GM18502 (cell line): ENCODE results near the gene ATG16L1.

Source experiments
- ATAC-seq: cut with Tn5 transposase; IDR thresholded peaks from one replicate; pipeline ENCODE4 v1.9.1; 2021; ENCODE audit warnings: mild to moderate bottlenecking; ENCODE audit not compliant: unreplicated experiment, poor library complexity

ATG16L1 gene

DNA sequence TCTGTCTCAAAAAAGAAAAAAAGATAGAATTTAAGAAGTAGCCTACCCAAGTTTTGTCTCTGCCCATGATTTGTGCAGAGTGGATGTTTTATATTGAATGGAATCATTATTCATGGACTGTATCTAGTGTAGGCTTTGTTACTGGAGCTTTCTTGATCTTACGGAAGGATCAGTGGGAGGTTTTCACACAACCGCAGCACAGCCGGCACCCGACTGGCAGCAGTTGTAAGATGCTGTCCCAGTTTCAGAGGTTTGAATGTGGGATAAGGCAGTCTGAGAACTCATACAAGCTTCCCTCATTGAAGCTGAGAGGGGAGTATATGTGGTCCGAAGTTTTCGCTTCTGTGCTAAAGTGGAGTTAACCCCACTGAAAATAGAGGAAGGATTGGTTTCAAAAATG lies 36.4 kb downstream of the ATG16L1 start:
- no peak for ATAC-seq

DNA sequence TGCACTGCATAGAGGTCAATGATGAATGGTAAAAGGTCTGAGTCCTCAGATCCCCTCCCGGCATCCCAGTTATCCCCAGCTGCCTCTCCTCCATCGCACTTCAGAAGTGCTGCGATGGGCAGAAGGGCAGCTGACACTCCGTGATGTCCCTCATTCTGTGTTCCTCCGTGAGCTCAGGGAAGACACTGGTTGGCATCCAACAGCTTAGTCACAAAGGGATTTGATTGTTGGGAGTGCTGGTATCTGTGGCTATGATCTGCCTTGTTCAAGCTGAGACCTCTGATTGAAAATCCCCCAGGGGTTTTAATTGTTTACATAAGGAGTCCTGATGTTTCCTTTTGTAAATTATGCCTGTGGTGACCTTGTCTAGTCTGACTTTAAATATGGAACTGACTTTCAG lies 37.2 kb downstream of the ATG16L1 start:
- no peak for ATAC-seq

DNA sequence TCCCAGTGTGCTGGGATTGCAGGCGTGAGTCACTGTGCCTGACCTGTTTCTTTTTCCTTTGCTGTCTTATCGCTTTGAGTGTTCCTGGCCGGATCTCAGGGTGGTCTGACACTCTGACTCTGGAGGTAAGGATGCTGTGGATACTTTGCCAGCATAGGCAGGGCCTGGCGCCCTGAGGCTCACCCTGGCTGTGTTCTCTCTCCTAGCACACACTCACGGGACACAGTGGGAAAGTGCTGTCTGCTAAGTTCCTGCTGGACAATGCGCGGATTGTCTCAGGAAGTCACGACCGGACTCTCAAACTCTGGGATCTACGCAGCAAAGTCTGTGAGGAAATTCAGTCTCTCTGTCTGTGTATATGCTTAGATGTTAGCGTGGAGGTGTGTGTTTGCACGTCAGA lies 38.2 kb downstream of the ATG16L1 start:
- no peak for ATAC-seq

DNA sequence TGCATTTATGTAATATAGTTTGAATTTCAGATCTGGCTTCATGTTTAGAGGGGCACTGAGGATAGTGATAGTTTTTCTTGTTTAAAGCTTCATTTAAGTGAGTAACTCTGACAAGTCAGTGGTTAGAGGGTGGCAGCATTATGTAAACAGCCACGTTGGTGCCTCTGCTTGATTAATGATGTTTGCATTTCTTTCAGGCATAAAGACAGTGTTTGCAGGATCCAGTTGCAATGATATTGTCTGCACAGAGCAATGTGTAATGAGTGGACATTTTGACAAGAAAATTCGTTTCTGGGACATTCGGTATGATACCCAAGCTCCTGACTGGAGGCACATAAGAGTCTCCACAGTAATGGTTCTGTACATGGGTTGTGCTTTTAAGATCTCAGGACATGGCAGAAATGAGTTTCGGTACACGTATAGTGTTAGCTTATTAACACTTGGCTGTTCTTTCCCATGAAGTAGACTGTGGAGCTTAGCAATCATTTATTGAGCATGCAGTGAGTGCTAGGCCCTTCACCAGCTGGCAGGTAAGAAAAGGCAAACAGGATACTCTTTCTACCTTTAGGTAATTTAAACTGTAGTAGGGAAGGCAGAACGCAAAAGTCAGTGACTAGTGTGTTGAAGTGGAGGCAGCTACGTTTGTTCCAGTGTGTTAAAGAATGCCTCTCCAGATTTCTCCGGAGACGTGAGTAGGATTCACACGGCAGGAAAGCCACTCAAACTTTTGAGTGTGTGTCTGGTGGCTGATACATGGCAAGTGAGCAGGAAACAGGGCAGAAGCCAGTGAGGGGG lies 38.8 kb downstream of the ATG16L1 start:
- ATAC-seq = no peak

DNA sequence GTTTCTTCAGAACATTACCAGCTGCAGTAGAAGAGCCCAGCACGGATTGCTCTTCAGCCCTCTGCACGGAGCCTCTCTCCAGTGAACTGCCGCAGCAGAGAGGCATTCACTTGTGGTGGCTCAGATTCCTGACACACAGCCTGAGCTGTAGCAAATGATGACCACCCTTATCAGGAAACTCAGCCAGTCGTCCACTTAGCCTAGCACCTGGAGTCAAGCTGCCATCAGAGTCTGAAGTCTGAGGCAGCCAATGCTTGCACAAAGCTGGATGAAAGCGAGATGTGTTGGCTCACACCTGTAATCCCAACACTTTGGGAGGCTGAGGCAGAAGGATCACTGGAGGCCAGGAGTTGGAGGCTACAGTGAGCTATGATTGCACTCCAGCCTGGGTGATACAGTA lies 44.4 kb downstream of the ATG16L1 start:
- ATAC-seq = no peak

DNA sequence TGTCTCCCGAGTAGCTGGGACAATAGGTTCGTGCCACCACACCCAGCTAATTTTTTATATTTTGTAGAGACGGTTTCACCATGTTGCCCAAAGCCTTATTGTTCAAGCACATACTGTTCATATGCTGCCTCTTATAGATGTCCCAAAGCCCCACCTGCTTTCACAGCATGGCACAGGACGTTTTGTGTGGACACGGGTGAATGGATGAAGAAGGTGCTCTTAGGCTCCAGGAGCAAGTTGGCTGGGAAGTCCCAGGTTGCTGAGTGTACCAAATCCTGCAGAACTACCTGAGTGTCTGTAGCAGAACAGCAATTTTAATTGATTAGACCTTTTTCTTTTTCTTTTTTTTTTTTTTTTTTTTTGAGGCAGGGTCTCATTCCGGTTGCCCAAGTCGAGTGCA lies 45.6 kb downstream of the ATG16L1 start:
- no peak for ATAC-seq

DNA sequence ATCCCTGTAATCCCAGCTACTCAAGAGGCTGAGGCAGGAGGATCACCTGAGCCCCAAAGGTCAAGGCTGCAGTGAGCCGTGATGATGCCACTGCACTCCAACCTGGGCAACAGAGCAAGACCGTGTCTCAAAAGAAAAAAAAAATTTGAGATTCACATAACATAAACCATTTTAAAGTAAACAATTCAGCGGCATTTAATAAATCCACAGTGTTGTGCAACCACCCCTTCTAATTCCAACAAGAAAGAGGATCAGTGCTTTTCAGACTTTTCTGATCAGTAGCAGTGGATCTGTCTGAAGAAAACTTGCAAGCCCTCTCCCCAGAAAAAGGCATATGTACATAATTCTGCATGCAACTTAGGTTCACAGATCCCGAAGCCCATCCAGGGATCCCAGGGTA lies 48.9 kb downstream of the ATG16L1 start:
- ATAC-seq = no peak

DNA sequence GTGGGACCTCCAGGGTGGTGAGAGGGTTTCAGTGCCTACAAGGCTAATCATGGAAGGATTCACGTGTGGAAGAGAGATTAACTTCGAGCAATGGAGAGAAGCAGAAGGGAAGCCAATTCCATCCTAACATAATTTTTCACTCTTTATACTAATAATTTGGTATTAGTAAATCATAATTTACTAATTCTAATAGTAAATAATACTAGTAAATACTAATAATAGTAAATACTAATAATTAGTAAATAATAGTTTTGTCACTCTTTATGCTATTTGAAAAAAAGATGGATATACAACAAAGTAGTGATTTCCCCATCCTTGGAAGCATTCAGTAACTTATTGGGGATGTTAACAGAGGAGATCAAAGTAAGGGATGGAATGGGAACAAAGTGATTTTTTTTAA lies 49.8 kb downstream of the ATG16L1 start:
- ATAC-seq = no peak

DNA sequence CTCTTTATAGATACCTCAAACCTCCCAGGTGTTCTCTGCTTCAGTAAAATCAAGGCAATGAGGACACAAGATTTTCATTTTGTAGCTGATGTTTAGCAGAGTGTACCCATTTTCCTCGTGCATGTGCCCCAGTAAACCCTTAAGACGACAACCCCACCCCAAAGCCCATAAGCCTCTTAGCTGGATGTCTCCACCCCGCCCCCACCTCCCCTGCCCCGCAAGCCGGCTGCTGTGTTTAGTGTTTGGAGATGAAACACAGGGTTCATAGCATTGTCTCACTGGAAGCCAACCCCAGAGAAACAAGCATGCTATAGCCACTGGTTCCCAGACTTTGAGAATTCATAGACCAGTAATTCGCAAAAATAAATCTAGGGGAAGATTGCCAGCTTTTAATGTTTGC lies 50.3 kb downstream of the ATG16L1 start:
- no peak for ATAC-seq

DNA sequence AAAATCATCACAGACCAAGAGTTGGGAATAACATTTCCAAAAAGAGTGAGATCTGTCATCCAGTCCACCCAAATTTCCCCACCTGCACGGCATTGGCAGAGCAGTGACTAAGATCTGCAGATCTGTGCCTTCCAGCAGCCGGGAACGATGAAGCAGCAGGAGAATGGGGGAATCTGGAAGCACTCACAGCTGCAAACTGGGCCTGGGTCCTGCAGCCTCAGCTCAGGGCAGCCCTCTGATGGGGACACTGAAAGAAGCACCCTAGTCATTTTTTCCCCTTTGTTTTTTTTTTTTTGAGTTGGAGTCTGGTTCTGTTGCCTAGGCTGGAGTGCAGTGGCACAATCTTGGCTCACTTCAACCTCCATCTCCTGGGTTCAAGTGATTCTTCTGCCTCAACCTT lies 51.8 kb downstream of the ATG16L1 start:
- ATAC-seq = no peak

DNA sequence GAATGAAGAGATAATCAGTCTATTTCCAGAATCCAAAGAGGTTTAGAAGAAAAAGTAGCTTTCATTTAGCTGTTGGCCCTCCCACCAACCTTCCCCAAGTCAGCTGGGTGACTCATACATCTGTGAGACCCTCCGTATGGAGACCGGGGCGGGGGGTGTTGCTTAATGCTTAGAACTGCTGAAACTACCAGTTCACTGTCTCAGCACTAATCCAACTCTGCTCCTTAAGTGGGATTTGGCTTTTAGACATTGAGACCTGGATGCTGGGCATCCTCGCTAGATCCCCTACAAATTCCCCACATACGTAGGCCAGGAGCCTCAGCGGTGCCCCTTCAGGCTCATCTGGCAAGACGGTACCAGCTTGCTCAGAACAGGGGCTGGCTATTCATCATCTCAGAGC lies 56.1 kb downstream of the ATG16L1 start, which contains the start of gene SAG:
SAG (plus strand) TSS at position 252 of the 400 bp plus-strand sequence. CDS start 1,374 bp downstream, outside the sequence.
- no peak for ATAC-seq

DNA sequence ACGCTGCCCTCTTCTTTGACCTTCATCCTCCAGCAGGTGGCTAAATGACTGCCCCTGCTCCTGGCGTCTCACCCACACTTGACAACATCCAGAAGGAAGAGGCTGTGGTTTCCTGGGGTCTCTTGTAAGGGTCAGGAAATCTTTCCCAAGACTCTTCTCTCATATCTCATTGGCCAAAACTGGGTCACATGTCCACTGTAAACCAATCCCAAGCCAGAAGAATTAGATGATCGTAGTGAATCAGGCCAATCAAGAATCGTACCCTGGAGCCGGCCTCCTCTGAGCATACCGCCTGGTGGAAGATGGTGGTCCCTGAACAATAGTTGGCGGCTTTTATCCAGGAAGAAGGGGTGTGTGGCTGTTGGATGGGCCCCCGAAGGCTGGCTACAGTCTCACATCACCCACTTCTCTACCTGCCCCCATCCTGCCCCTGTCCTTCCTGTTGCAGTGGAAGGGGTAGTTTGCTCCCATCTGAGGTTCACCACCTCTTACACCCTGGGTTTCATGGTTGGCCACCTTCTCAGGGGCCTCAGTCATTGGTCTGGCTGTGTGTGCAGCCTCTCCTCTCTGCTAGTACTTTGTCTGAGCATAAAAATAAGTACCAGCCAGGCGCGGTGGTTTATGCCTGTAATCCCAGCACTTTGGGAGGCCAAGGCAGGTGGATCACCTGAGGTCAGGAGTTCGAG lies 59.9 kb downstream of the ATG16L1 start:
- no peak for ATAC-seq

DNA sequence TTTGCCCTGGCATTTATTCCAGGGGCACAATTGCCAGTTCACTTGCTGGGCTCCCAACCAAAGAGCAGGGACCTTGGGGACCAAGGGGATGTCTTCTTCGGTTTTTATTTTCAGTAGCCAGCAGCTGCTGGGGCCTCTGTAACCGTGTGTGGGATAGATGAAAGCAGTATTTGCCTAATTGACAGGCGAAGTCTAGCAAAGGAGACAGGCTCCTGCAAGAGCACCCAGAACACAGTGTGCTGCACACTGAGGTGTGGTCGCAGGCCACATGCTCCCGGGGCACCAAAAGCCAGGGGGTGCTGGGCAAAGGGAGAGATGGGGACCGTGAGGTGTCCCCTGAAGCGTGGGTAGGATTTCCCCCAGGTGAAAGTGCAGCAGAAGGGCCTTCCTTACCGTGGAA lies 61.4 kb downstream of the ATG16L1 start:
- no peak for ATAC-seq

DNA sequence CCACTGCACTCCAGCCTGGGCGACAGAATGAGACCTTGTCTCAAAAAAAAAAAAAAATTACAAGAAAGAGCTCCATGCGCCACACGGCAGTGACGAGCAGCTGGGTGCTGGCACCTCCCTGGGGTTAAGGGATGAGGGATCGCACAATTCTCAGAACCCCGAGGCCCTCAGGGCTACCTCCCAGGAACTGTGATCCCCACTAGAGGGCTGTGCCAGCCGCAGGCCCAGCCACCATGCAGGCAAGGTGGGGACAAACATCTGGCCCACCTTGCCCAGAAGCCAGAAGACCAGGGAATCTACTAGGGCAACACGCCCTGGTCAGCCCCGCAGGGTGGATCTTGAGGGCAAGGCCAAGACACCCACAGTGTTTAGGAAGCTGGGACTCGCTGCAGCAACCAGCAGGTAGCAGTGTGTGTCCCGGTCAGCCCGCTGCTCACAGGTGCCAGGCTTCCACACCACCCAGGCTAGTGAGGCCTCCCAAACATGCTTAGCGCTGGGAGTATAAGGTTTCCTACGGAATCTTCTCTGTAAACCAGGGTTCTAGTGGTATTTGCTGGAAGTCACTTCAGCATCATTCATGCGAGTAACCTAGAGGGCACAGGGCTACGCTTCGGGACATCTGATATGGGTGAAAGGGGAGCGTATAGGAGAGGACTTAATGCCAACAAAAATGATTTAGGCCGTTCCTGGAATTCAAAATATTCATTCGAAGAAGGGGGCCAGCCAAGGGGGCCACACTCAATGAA lies 62.9 kb downstream of the ATG16L1 start:
- ATAC-seq = no peak

DNA sequence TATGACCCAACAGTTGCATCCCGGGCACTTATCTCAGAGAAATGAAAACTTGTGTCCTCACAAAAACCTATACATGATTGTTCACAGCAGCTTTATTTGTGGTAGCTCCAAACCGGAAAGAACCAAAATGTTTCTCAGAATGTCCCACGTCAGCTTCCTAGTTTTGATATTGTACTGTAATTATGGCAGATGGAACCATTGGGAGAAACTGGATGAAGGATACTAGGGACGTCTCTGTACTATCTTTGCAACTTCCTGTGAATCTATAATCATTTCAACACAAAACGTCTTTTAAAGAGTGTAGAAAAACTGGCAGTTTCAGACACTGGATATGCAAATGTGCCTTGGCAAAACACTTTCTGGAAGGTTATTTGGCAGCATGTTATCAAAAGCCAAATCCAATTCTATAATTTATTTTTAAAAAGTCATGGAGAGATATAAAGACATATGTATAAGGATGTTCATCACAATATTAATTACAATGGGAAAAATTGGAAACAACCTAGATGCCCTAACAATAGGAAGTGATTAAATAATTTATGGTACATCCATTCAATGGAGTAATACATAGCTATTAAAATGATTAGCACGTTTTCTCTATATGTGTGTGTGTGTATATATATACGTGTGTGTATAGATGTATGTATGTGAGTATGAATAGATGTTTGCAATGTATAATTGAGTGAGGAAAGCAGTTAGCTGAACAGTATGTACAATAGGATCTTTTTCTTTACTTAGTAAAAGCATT lies 65.9 kb downstream of the ATG16L1 start:
- ATAC-seq = no peak

DNA sequence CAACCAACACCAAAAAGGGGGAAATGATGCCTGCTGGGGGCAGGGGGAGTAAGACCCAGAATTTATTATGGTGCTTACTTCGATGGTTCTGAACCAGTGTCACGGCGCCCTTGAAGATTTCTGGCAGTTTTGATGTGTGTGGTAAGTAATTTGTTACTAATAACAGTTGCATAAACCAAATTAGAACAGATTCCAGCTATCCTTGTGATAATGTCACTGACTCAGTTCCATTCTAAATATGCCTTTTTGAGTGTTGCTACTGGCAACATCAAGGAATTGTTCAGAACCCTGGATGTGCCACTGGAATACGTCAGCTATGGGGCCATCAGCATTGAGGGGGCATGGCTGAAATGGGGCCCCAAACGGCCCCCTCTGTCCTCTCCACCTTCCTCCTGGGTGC lies 67.8 kb downstream of the ATG16L1 start:
- no peak for ATAC-seq

DNA sequence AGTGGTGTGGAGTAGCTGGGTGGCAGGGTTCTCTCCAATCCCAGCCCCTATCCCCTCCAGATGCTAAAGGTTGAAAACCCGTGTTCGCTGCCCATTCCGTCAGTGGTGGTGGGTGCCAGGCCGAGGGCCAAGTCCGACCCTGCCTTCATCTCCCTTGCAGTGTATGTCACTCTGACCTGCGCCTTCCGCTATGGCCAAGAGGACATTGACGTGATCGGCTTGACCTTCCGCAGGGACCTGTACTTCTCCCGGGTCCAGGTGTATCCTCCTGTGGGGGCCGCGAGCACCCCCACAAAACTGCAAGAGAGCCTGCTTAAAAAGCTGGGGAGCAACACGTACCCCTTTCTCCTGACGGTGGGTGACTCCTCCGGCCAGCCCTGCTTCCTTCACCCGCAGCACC lies 69.0 kb downstream of the ATG16L1 start:
- ATAC-seq = no peak

DNA sequence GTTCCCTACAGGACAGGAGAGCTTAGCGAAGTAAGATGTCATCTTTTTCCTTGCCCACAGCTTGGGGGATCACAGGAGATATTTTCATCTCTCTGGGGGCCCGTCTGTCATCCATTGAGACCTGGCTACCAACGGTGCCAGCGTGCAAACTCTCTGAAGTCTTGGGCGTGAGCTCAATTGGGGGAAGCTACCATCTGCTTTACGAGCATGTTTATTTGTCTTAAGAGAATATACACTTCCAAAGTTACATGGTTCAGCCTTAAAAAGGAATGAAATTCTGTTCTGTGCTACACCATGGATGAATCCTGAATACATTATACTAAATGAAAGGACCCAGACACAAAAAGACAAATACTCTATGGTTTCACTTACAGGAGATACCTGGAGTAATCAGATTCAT lies 69.7 kb downstream of the ATG16L1 start:
- no peak for ATAC-seq

DNA sequence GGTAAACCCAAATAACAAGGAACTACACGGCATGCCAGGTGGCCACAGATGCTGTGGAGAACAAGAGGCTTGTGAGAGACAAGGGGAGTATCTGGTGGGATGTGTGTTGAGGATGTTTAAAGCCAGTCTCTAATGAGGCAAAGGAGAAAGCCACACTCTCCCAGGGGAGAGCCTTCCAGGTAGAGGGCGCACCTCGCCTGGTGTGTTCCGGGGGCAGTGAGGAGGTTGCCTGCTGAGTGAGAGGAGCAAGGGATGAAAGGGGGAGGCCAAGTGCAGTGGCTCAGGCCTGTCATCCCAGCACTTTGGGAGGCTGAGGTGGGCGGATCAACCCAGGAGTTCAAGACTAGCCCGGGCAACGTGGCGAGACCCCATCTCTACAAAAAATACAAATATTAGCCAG lies 72.4 kb downstream of the ATG16L1 start:
- ATAC-seq = no peak

DNA sequence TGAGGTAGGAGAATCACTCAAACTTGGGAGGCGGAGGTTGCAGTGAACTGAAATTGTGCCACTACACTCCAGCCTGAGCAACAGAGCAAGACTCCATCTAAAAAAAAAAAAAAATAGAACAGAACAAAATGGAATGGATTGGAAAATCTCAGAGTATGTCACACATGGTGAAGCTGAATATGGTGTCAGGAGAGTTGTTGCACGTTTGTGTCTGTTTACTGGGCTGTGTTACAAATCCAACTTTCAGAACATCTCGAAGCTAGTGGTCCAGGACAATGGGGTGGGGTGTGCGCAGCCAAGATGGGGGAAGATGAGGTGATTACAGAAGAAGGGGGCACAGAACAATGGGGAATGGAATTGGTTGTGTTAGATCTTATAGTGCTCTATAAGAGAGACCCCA lies 73.8 kb downstream of the ATG16L1 start:
- ATAC-seq = no peak

DNA sequence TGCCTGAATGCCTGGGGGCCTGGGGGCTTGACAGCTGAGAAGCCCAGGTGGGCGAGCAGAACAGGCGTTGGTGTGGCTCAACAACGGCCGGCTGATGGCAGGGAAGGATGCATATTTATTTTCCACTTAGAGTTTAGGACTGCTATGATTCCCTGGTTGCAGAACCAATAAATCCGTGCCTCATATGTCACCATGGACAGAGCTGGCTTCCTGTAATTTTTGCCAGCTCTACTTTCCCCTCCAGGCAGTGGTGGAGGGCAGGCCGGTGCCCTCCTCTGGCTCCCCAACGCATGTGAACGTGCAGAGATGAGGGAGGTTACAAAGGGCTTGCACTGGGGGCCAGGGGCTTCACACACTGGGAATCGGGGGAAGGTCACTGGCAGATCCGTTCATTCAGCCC lies 74.3 kb downstream of the ATG16L1 start:
- no peak for ATAC-seq
